OCI-LY1 (cell line): ENCODE results near the gene ZNF664.

Experiments
- H2AFZ ChIP-seq: fragments of 200-600 bp; sonication (generic), shearing (Covaris generic); 2 replicates; pipeline ENCODE4 v1.6.0; 2014; ENCODE audit warnings: antibody characterized with exemption, mild to moderate bottlenecking, low read length
- H3F3A ChIP-seq: fragments of 200-600 bp; sonication (generic), shearing (Covaris generic); 2 replicates; pipeline ENCODE4 v1.6.0; 2014; ENCODE audit warnings: mild to moderate bottlenecking, antibody characterized with exemption, low read length, moderate library complexity; ENCODE audit not compliant: insufficient read depth
- H3K27ac ChIP-seq: fragments of 200-600 bp; sonication (generic); 2 replicates; pipeline ENCODE4 v1.5.1; 2014; ENCODE audit warnings: low read length, mixed run types, mild to moderate bottlenecking, low read depth; ENCODE audit not compliant: poor library complexity, severe bottlenecking
- H3K27me3 ChIP-seq: fragments of 200-600 bp; sonication (generic); 2 replicates; pipeline ENCODE4 v1.6.0; 2014; ENCODE audit warnings: antibody characterized with exemption, mild to moderate bottlenecking, low read length, moderate library complexity; ENCODE audit not compliant: insufficient read depth
- H3K36me3 ChIP-seq: fragments of 200-600 bp; sonication (generic); 2 replicates; pipeline ENCODE4 v1.6.1; 2014; ENCODE audit warnings: mild to moderate bottlenecking, antibody characterized with exemption, low read length, moderate library complexity, mixed read lengths; ENCODE audit not compliant: insufficient read depth
- H3K4me1 ChIP-seq: fragments of 200-600 bp; sonication (generic); 2 replicates; pipeline ENCODE4 v1.5.1; 2014; ENCODE audit warnings: mild to moderate bottlenecking, low read length, moderate library complexity; ENCODE audit not compliant: insufficient read depth, severe bottlenecking
- H3K4me2 ChIP-seq: fragments of 200-600 bp; sonication (generic), shearing (Covaris generic); 2 replicates; pipeline ENCODE4 v1.6.1; 2014; ENCODE audit warnings: low read length
- H3K4me3 ChIP-seq: fragments of 200-600 bp; sonication (generic); 2 replicates; pipeline ENCODE4 v1.5.1; 2014; ENCODE audit warnings: low read length, low read depth, mild to moderate bottlenecking, mixed read lengths; ENCODE audit not compliant: poor library complexity, severe bottlenecking
- H3K79me2 ChIP-seq: fragments of 200-600 bp; shearing (Covaris generic); 2 replicates; pipeline ENCODE4 v1.6.1; 2016; ENCODE audit warnings: mixed run types, low read length, mixed read lengths; ENCODE audit not compliant: insufficient read depth
- H3K9ac ChIP-seq: fragments of 200-600 bp; sonication (generic), shearing (Covaris generic); 2 replicates; pipeline ENCODE4 v1.6.1; 2014; ENCODE audit warnings: mild to moderate bottlenecking, low read length, mixed read lengths
- H3K9me2 ChIP-seq: fragments of 200-600 bp; sonication (generic), shearing (Covaris generic); 2 replicates; pipeline ENCODE4 v1.6.1; 2014; ENCODE audit warnings: low read depth, mild to moderate bottlenecking, low read length, mixed read lengths
- H3K9me3 ChIP-seq: fragments of 200-600 bp; shearing (Covaris generic); 2 replicates; pipeline ENCODE4 v1.6.1; 2014; ENCODE audit warnings: low read length, mixed read lengths
- H4K20me1 ChIP-seq: fragments of 200-600 bp; sonication (generic), shearing (Covaris generic); 2 replicates; pipeline ENCODE4 v1.6.0; 2016; ENCODE audit warnings: mild to moderate bottlenecking, low read length; ENCODE audit not compliant: insufficient read depth
- CTCF ChIP-seq: fragments of 200-600 bp; sonication (generic), shearing (Covaris generic); IDR thresholded peaks from 2 replicates; pipeline ENCODE4 v1.5.1; 2017; ENCODE audit warnings: mild to moderate bottlenecking, antibody characterized with exemption, low read length, moderate library complexity, mixed read lengths
- EZH2 ChIP-seq: fragments of 200-600 bp; sonication (generic), shearing (Covaris generic); IDR thresholded peaks from 2 replicates; pipeline ENCODE4 v1.8.0; 2017; ENCODE audit warnings: borderline replicate concordance, mixed run types, mild to moderate bottlenecking, antibody characterized with exemption, low read length, moderate library complexity, mixed read lengths

ZNF664 gene

DNA sequence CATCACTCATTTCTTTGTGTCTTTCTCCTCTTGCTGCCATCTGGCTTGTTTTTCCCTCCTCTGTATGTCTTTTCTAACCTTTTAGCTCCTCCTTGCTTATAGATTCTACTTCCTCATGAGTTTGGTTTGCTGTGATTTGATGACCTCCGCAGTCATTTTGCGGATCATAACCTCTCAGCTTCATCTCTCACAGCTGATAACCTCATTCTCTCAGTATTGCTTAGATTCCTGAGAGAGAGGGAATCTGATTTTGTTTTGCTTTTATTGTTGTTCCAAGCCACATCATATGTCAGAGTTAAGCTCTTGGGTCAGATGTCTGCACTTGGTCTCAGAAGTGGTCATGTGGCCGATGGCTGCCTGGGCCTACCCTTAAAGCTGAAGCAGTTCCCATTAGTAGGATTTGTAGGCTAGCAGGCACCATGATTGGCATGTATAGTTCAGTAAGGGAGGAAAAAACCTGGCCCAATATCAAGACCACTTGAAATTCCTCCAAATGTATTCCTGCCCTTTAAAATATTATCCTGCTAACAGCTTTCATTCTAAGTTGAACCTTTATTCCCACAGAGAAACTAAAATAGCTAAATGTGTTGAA, 13.5 kb downstream of the ZNF664 start:
- H3K9ac ChIP-seq: no peak overlapping the region
- H3K27ac ChIP-seq: no peak overlapping the region
- no peaks in the 10 kb centered on the region for H3K9me2 ChIP-seq
- no peaks in the 10 kb centered on the region for H3K27me3 ChIP-seq
- no peaks in the 10 kb centered on the region for H4K20me1 ChIP-seq
- no peaks in the 10 kb centered on the region for H3F3A ChIP-seq
- no peak overlapping the region for H2AFZ ChIP-seq
- H3K36me3 ChIP-seq: peaks cover 38% of the 10 kb centered on the region; the same call in 1 of the 2 replicates
- TF ChIP-seq CTCF: no peak
- no peak for TF ChIP-seq EZH2
- H3K79me2 ChIP-seq: peaks cover 6% of the 10 kb centered on the region; the same call in 1 of the 2 replicates
- H3K4me2 ChIP-seq: no peak overlapping the region
- no peaks in the 10 kb centered on the region for H3K9me3 ChIP-seq
- no peak overlapping the region for H3K4me3 ChIP-seq
- peaks cover 13% of the 10 kb centered on the region for H3K4me1 ChIP-seq

- Histone ChIP-seq H3K9me3 (no peaks in the 10 kb centered on the region), H3K9ac (no peak overlapping the region), H4K20me1 (no peaks in the 10 kb centered on the region), H3K4me1 (peaks cover 13% of the 10 kb centered on the region), H3K9me2 (no peaks in the 10 kb centered on the region), H3K4me2 (no peak overlapping the region), H3K27ac (no peak overlapping the region), H3K79me2 (peaks cover 6% of the 10 kb centered on the region; the same call in 1 of the 2 replicates), H3K36me3 (peaks cover 43% of the 10 kb centered on the region; the same call in 1 of the 2 replicates), H2AFZ (no peak overlapping the region), H3F3A (no peaks in the 10 kb centered on the region), H3K27me3 (no peaks in the 10 kb centered on the region), H3K4me3 (no peak overlapping the region)
- no peak for TF ChIP-seq CTCF
- no peak for TF ChIP-seq EZH2
Observed at GRCh38 chr12:123987022-123987421, 14.0 kb downstream of the ZNF664 start.

DNA sequence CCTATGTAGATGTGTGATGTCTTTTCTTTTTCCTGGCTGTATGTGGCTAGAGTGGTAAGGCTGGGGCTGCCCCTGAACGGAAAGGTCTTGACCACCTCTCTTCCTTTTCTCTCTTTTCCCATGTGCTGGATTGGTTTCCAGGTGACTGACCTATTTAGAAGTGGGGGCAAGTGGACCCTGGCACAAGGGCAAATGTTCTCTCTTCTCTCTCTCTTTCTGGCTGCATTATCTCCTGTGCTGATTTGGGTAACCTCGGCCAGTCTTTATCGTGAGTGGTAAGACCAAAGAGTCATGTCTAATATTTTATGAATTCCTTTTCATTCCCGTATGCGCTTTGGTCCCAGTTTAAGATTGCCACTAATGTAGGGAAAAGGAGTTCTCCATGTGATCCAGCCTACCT, 16.2 kb downstream of the ZNF664 start:
- H3K9me2 ChIP-seq: no peaks in the 10 kb centered on the region
- peaks cover 56% of the 10 kb centered on the region; the same call in 1 of the 2 replicates for H3K36me3 ChIP-seq
- H3K79me2 ChIP-seq: peaks cover 6% of the 10 kb centered on the region; the same call in 1 of the 2 replicates
- no peaks in the 10 kb centered on the region for H4K20me1 ChIP-seq
- H3K4me3 ChIP-seq: no peak overlapping the region
- peaks cover 19% of the 10 kb centered on the region for H3K4me1 ChIP-seq
- H2AFZ ChIP-seq: no peak overlapping the region
- no peak overlapping the region for H3K9ac ChIP-seq
- H3K4me2 ChIP-seq: no peak overlapping the region
- no peak overlapping the region for H3K27ac ChIP-seq
- H3F3A ChIP-seq: no peaks in the 10 kb centered on the region
- TF ChIP-seq CTCF (no peak), EZH2 (no peak)
- no peaks in the 10 kb centered on the region for H3K9me3 ChIP-seq
- no peaks in the 10 kb centered on the region for H3K27me3 ChIP-seq
